K562 (cell line): Measurements from ENCODE around the gene NSMCE1. TPM values are rescaled to one million over a fixed set of nuclear protein-coding genes. Genes with fewer than 3 reads are reported as not detected.

Experiments
- ATAC-seq: fragments of 200-7000 bp; cut with Tn5 transposase; 3 replicates; pipeline ENCODE4 v1.9.1; 2020; ENCODE audit warnings: moderate library complexity
- BruUV-seq: library from RNA; stranded (reverse); fragments of 400-500 nt; replicated peaks from 2 replicates; lab custom pipeline; 2021; lab: Mats Ljungman, UMichigan
- CTCF ChIA-PET: fragments of 300-600 bp; formaldehyde crosslinking; extraction: SDS; loops from one replicate; lab custom pipeline; 2021; ENCODE audit warnings: low intra/inter-chr PET ratio; lab: Yijun Ruan, JAX
- POLR2A ChIA-PET: fragments of 300-600, 350-650 bp; sonication (Branson Sonifier 250); formaldehyde crosslinking; extraction: SDS; loops from one replicate; lab custom pipeline; 2021; ENCODE audit warnings: antibody characterized with exemption, inconsistent platforms; lab: Yijun Ruan, JAX
- DNase-seq, 4 experiments: peaks; one replicate each; pipeline versions ENCODE4 v3.0.0 to v3.0.0-alpha.2; 2011 to 2018; ENCODE audit warnings: low spot score in 3 of 4, mixed read lengths in 3 of 4; ENCODE audit errors: extremely low read depth in 1 of 4
- FAIRE-seq: peaks from 2 replicates; lab custom pipeline; 2011; peaks lifted over from hg19 to GRCh38; lab: Jason Lieb, UNC
- H2AFZ ChIP-seq: 2 replicates; pipeline ENCODE4 v1.6.0; 2011; ENCODE audit warnings: low read depth, low read length, control low read depth, inconsistent platforms
- H3K27ac ChIP-seq: fragments of 200-600 bp; 3 replicates; pipeline ENCODE4 v1.8.0; 2011; ENCODE audit warnings: low read depth, mild to moderate bottlenecking, control low read depth, inconsistent platforms, low read length, moderate library complexity, mixed read lengths; ENCODE audit errors: extremely low read depth
- H3K27me3 ChIP-seq, 2 experiments: fragments of 300-600 bp in 1 of 2; 2 replicates in 1 of 2; 3 replicates in 1 of 2; pipeline versions ENCODE4 v1.6.0 to v1.8.0; 2011; ENCODE audit warnings: inconsistent platforms in 2 of 2, low read length in 2 of 2, mild to moderate bottlenecking in 1 of 2, mixed read lengths in 1 of 2, moderate library complexity in 1 of 2; ENCODE audit not compliant: control insufficient read depth in 2 of 2, insufficient read depth in 2 of 2
- H3K36me3 ChIP-seq: fragments of 300-600 bp; 3 replicates; pipeline ENCODE4 v1.8.0; 2011; ENCODE audit warnings: mild to moderate bottlenecking, low read length, inconsistent platforms; ENCODE audit not compliant: control insufficient read depth, insufficient read depth
- H3K4me1 ChIP-seq, 2 experiments: fragments of 200-600 bp in 1 of 2; replicated peaks in 1 of 2; 2 replicates in 1 of 2; 3 replicates in 1 of 2; pipeline versions ENCODE4 v1.5.1 to v1.8.0; 2011; ENCODE audit warnings: inconsistent platforms in 2 of 2, low read length in 2 of 2, mild to moderate bottlenecking in 1 of 2, mixed read lengths in 1 of 2, moderate library complexity in 1 of 2; ENCODE audit not compliant: control insufficient read depth in 2 of 2, insufficient read depth in 2 of 2
- H3K4me2 ChIP-seq: 2 replicates; pipeline ENCODE4 v1.6.1; 2011; ENCODE audit warnings: low read length, control low read depth, inconsistent platforms, mixed read lengths; ENCODE audit not compliant: insufficient read depth
- H3K4me3 ChIP-seq: fragments of 200-600 bp; sonication (generic), shearing (Covaris generic); 2 replicates; pipeline ENCODE4 v1.5.1; 2016; ENCODE audit warnings: control low read depth, inconsistent platforms
- H3K79me2 ChIP-seq: fragments of 200-600 bp; 3 replicates; pipeline ENCODE4 v1.8.0; 2011; ENCODE audit warnings: low read length, inconsistent platforms; ENCODE audit not compliant: control insufficient read depth, insufficient read depth
- H3K9ac ChIP-seq, 2 experiments: 2 replicates each; pipeline versions ENCODE4 v1.6.0 to v1.6.1; 2011; ENCODE audit warnings: low read depth in 2 of 2, low read length in 2 of 2, control low read depth in 1 of 2, inconsistent platforms in 1 of 2, mild to moderate bottlenecking in 1 of 2, mixed read lengths in 1 of 2; ENCODE audit not compliant: insufficient read depth in 1 of 2
- H3K9me1 ChIP-seq: one replicate; pipeline ENCODE4 v1.6.0; 2011; ENCODE audit warnings: inconsistent platforms, mild to moderate bottlenecking, low read length, moderate library complexity; ENCODE audit not compliant: control insufficient read depth, insufficient read depth
- H3K9me3 ChIP-seq: replicated peaks from 2 replicates; pipeline ENCODE4 v1.5.1; 2011; ENCODE audit warnings: low read depth, low read length, inconsistent platforms; ENCODE audit not compliant: control insufficient read depth, insufficient read depth
- H4K20me1 ChIP-seq: replicated peaks from 2 replicates; pipeline ENCODE4 v1.6.1; 2011; ENCODE audit warnings: low read length, inconsistent platforms, mixed read lengths; ENCODE audit not compliant: control insufficient read depth, insufficient read depth
- HCFC1 ChIP-seq: IDR thresholded peaks from 2 replicates; pipeline ENCODE4 v1.6.1; 2012; ENCODE audit warnings: low read depth, low read length, improper control_type of control experiment
- MECOM ChIP-seq: fragments of 250-450 bp; sonication (Bioruptor Pico); IDR thresholded peaks from 2 replicates; pipeline ENCODE4 v1.8.0; 2022; ENCODE audit warnings: inconsistent platforms
- NR4A1 ChIP-seq, 2 experiments: fragments of 250-450 bp in 1 of 2; fragments of 450-650 bp in 1 of 2; sonication (Bioruptor Pico) in 1 of 2; IDR thresholded peaks; 2 replicates each; pipeline versions ENCODE4 v1.4.0 to v1.6.1; 2016 to 2020; ENCODE audit warnings: mild to moderate bottlenecking in 2 of 2, missing compliant biosample characterization in 1 of 2, missing genetic modification characterization in 1 of 2, moderate library complexity in 1 of 2
- XRCC3 ChIP-seq: fragments of 450-650 bp; IDR thresholded peaks from 2 replicates; pipeline ENCODE4 v1.6.1; 2017; ENCODE audit warnings: mild to moderate bottlenecking, moderate library complexity
- ZNF124 ChIP-seq: sonication (generic); formaldehyde crosslinking; IDR thresholded peaks from 2 replicates; pipeline ENCODE4 v1.8.1; 2022; ENCODE audit warnings: missing genetic modification reagents
- ZNF384 ChIP-seq: IDR thresholded peaks from 2 replicates; pipeline ENCODE4 v1.6.1; 2012; ENCODE audit warnings: low read depth, low read length, improper control_type of control experiment
- WGBS: fragments of 100-300 bp; shearing (Covaris generic); methylation state at CpG from one replicate; pipeline ENCODE4 v1.1.6; 2016; ENCODE audit warnings: low coverage, mixed read lengths; ENCODE audit not compliant: insufficient coverage; ENCODE audit errors: missing lambda C conversion rate; 5-methylcytosine and 5-hydroxymethylcytosine counted together
- in situ Hi-C: fragments of 300-500 bp; cut with MboI; formaldehyde crosslinking; loops from 4 replicates; pipeline ENCODE4 v1.15.0; 2018; ENCODE audit warnings: inconsistent platforms, mixed read lengths
- intact Hi-C: fragments of 100-400 bp; cut with micrococcal nuclease; formaldehyde crosslinking; loops from 2 replicates; pipeline ENCODE4 v1.14.2; 2022
- polyA plus RNA-seq, 8 experiments: library from polyadenylated mRNA; depleted of rRNA in 4 of 8; stranded (reverse) in 5 of 8; unstranded in 3 of 8; fragments of >200 nt; fragmentation: Nextera tagmentation in 2 of 8; fragmentation: Illumina TruSeq in 1 of 8; extraction: Ambion mirVana in 2 of 8; extraction: Trizol in 1 of 8; gene quantifications; 2 replicates each; pipeline versions ENCODE4 v1.2.1 to v1.2.3, GENCODE V29; 2011 to 2014; ENCODE audit warnings: inconsistent platforms in 1 of 8, missing spikeins in 1 of 8
- total RNA-seq, 7 experiments: library from RNA; depleted of rRNA in 6 of 7; stranded (reverse); fragments of >200 nt in 6 of 7; fragmentation: Illumina TruSeq in 2 of 7; extraction: Trizol in 2 of 7; gene quantifications; 2 replicates each; pipeline versions ENCODE4 v1.2.1 to v1.2.3, GENCODE V29; 2011 to 2021; ENCODE audit warnings: low replicate concordance in 1 of 7
- TF ChIP-seq, protein P1 (sequence below): sonication (generic); formaldehyde crosslinking; IDR thresholded peaks from 2 replicates; pipeline ENCODE4 v1.8.0; 2023; ENCODE audit warnings: mild to moderate bottlenecking, missing genetic modification reagents

Gene NSMCE1
- total and polyA plus RNA-seq, 9 of the 15 experiments (the other 6 are each of a cell fraction or from before 2014, with no cell fraction given): 52.1 to 163 (median 61.5) TPM

DNA sequence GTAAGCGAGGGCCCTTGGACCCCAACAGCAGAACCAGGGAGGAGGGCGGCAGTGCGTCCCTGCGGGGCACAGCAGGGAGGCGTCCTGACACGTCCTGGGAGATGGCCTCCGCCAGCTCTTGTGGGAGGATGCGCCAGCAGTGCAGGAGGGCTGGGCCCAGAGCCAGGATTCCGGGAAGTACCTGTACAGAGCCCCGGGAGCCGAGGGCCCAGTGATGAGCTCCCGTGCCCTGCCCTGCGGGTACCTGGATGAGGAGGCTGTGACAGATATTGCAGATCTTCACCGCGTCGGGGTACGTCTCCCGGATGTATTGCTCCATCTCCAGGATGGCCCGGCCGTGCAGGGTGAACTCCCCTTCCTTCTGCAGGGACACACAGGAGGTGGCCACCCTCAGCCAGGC lies 42.1 kb downstream of the NSMCE1 start:
- Histone ChIP-seq H3K36me3 (peaks cover 13% of the 10 kb centered on the region; the same call in 2 of the 3 replicates), H3K9ac (no peak overlapping the region; a peak in 1 of 4 replicates), H3K4me1 (peaks cover 0 to 34% of the 10 kb centered on the region in 2 experiments; a peak in 3 of 5 replicates), H3K27me3 (no peaks in the 10 kb centered on the region), H3K27ac (no peak overlapping the region), H4K20me1 (no peaks in the 10 kb centered on the region), H3K9me1 (no peaks in the 10 kb centered on the region), H3K79me2 (no peaks in the 10 kb centered on the region), H3K9me3 (no peaks in the 10 kb centered on the region), H2AFZ (no peak overlapping the region), H3K4me3 (no peak overlapping the region), H3K4me2 (no peak overlapping the region)
- POLR2A ChIA-PET: interaction anchor here (1.0 to 2.4 kb wide), 4 partner anchors 17 to 105 kb away, joined by 3 to 8 read pairs (median 4); no protein-coding TSS in a partner anchor
- intact Hi-C loops (loop anchor here (5.0 kb wide), 1 partner anchor 44 kb away; no protein-coding TSS in a partner anchor), in situ Hi-C loops (no loop called here)
- FAIRE-seq: no peak
- DNase-seq: no peak
- BruUV-seq: no TSS peak
- no peak for ATAC-seq
- CTCF ChIA-PET: no interaction called here
- TF ChIP-seq MECOM (CRISPR knock-in tag): no peak
- TF ChIP-seq NR4A1 (CRISPR knock-in tag; IDR thresholded peaks at IDR 0.05): no peak
- TF ChIP-seq NR4A1 (tag; IDR thresholded peaks at IDR 0.05): no peak
- no peak for TF ChIP-seq XRCC3
- TF ChIP-seq ZNF384: no peak
- no peak for TF ChIP-seq HCFC1
- TF ChIP-seq ZNF124 (CRISPR knock-in tag): no peak
- TF ChIP-seq, protein P1, sequence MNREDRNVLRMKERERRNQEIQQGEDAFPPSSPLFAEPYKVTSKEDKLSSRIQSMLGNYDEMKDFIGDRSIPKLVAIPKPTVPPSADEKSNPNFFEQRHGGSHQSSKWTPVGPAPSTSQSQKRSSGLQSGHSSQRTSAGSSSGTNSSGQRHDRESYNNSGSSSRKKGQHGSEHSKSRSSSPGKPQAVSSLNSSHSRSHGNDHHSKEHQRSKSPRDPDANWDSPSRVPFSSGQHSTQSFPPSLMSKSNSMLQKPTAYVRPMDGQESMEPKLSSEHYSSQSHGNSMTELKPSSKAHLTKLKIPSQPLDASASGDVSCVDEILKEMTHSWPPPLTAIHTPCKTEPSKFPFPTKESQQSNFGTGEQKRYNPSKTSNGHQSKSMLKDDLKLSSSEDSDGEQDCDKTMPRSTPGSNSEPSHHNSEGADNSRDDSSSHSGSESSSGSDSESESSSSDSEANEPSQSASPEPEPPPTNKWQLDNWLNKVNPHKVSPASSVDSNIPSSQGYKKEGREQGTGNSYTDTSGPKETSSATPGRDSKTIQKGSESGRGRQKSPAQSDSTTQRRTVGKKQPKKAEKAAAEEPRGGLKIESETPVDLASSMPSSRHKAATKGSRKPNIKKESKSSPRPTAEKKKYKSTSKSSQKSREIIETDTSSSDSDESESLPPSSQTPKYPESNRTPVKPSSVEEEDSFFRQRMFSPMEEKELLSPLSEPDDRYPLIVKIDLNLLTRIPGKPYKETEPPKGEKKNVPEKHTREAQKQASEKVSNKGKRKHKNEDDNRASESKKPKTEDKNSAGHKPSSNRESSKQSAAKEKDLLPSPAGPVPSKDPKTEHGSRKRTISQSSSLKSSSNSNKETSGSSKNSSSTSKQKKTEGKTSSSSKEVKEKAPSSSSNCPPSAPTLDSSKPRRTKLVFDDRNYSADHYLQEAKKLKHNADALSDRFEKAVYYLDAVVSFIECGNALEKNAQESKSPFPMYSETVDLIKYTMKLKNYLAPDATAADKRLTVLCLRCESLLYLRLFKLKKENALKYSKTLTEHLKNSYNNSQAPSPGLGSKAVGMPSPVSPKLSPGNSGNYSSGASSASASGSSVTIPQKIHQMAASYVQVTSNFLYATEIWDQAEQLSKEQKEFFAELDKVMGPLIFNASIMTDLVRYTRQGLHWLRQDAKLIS (CRISPR knock-in tag): no peak
- WGBS: 66% methylated on average over 16 of the region's 20 CpGs
